K562 (cell line): ENCODE results near the gene MBD5. TPM values are rescaled to one million over a fixed set of nuclear protein-coding genes. Genes with fewer than 3 reads are reported as not detected.
A peak's percentile ranks its signal among the peaks of the same experiment; 100 is the strongest.

Experiments used
- ATAC-seq: fragments of 200-7000 bp; cut with Tn5 transposase; 3 replicates; pipeline ENCODE4 v1.9.1; 2020; ENCODE audit warnings: moderate library complexity
- BruUV-seq: library from RNA; stranded (reverse); fragments of 400-500 nt; replicated peaks from 2 replicates; lab custom pipeline; 2021; lab: Mats Ljungman, UMichigan
- CTCF ChIA-PET: fragments of 300-600 bp; formaldehyde crosslinking; extraction: SDS; loops from one replicate; lab custom pipeline; 2021; ENCODE audit warnings: low intra/inter-chr PET ratio; lab: Yijun Ruan, JAX
- POLR2A ChIA-PET: fragments of 300-600, 350-650 bp; sonication (Branson Sonifier 250); formaldehyde crosslinking; extraction: SDS; loops from one replicate; lab custom pipeline; 2021; ENCODE audit warnings: antibody characterized with exemption, inconsistent platforms; lab: Yijun Ruan, JAX
- DNase-seq, 4 experiments: peaks; one replicate each; pipeline versions ENCODE4 v3.0.0 to v3.0.0-alpha.2; 2011 to 2018; ENCODE audit warnings: low spot score in 3 of 4, mixed read lengths in 3 of 4; ENCODE audit errors: extremely low read depth in 1 of 4
- FAIRE-seq: peaks from 2 replicates; lab custom pipeline; 2011; peaks lifted over from hg19 to GRCh38; lab: Jason Lieb, UNC
- H2AFZ ChIP-seq: 2 replicates; pipeline ENCODE4 v1.6.0; 2011; ENCODE audit warnings: low read depth, low read length, control low read depth, inconsistent platforms
- H3K27ac ChIP-seq: fragments of 200-600 bp; 3 replicates; pipeline ENCODE4 v1.8.0; 2011; ENCODE audit warnings: low read depth, mild to moderate bottlenecking, control low read depth, inconsistent platforms, low read length, moderate library complexity, mixed read lengths; ENCODE audit errors: extremely low read depth
- H3K27me3 ChIP-seq, 2 experiments: fragments of 300-600 bp in 1 of 2; 2 replicates in 1 of 2; 3 replicates in 1 of 2; pipeline versions ENCODE4 v1.6.0 to v1.8.0; 2011; ENCODE audit warnings: inconsistent platforms in 2 of 2, low read length in 2 of 2, mild to moderate bottlenecking in 1 of 2, mixed read lengths in 1 of 2, moderate library complexity in 1 of 2; ENCODE audit not compliant: control insufficient read depth in 2 of 2, insufficient read depth in 2 of 2
- H3K36me3 ChIP-seq: fragments of 300-600 bp; 3 replicates; pipeline ENCODE4 v1.8.0; 2011; ENCODE audit warnings: mild to moderate bottlenecking, low read length, inconsistent platforms; ENCODE audit not compliant: control insufficient read depth, insufficient read depth
- H3K4me1 ChIP-seq, 2 experiments: fragments of 200-600 bp in 1 of 2; replicated peaks in 1 of 2; 2 replicates in 1 of 2; 3 replicates in 1 of 2; pipeline versions ENCODE4 v1.5.1 to v1.8.0; 2011; ENCODE audit warnings: inconsistent platforms in 2 of 2, low read length in 2 of 2, mild to moderate bottlenecking in 1 of 2, mixed read lengths in 1 of 2, moderate library complexity in 1 of 2; ENCODE audit not compliant: control insufficient read depth in 2 of 2, insufficient read depth in 2 of 2
- H3K4me2 ChIP-seq: 2 replicates; pipeline ENCODE4 v1.6.1; 2011; ENCODE audit warnings: low read length, control low read depth, inconsistent platforms, mixed read lengths; ENCODE audit not compliant: insufficient read depth
- H3K4me3 ChIP-seq: fragments of 200-600 bp; sonication (generic), shearing (Covaris generic); 2 replicates; pipeline ENCODE4 v1.5.1; 2016; ENCODE audit warnings: control low read depth, inconsistent platforms
- H3K79me2 ChIP-seq: fragments of 200-600 bp; 3 replicates; pipeline ENCODE4 v1.8.0; 2011; ENCODE audit warnings: low read length, inconsistent platforms; ENCODE audit not compliant: control insufficient read depth, insufficient read depth
- H3K9ac ChIP-seq, 2 experiments: 2 replicates each; pipeline versions ENCODE4 v1.6.0 to v1.6.1; 2011; ENCODE audit warnings: low read depth in 2 of 2, low read length in 2 of 2, control low read depth in 1 of 2, inconsistent platforms in 1 of 2, mild to moderate bottlenecking in 1 of 2, mixed read lengths in 1 of 2; ENCODE audit not compliant: insufficient read depth in 1 of 2
- H3K9me1 ChIP-seq: one replicate; pipeline ENCODE4 v1.6.0; 2011; ENCODE audit warnings: inconsistent platforms, mild to moderate bottlenecking, low read length, moderate library complexity; ENCODE audit not compliant: control insufficient read depth, insufficient read depth
- H3K9me3 ChIP-seq: replicated peaks from 2 replicates; pipeline ENCODE4 v1.5.1; 2011; ENCODE audit warnings: low read depth, low read length, inconsistent platforms; ENCODE audit not compliant: control insufficient read depth, insufficient read depth
- H4K20me1 ChIP-seq: replicated peaks from 2 replicates; pipeline ENCODE4 v1.6.1; 2011; ENCODE audit warnings: low read length, inconsistent platforms, mixed read lengths; ENCODE audit not compliant: control insufficient read depth, insufficient read depth
- ATF7 ChIP-seq: fragments of 450-650 bp; IDR thresholded peaks from 2 replicates; pipeline ENCODE4 v1.7.1; 2014; ENCODE audit warnings: mild to moderate bottlenecking, moderate library complexity
- KLF10 ChIP-seq: fragments of 250-450 bp; sonication (Bioruptor Pico); IDR thresholded peaks from 2 replicates; pipeline ENCODE4 v1.6.1; 2021; ENCODE audit warnings: matching md5 sums
- RCOR1 ChIP-seq, 2 experiments: IDR thresholded peaks; 2 replicates each; pipeline ENCODE4 v1.6.1; 2012; ENCODE audit warnings: low read depth in 2 of 2, low read length in 2 of 2, borderline replicate concordance in 1 of 2, improper control_type of control experiment in 1 of 2
- ZNF124 ChIP-seq: sonication (generic); formaldehyde crosslinking; IDR thresholded peaks from 2 replicates; pipeline ENCODE4 v1.8.1; 2022; ENCODE audit warnings: missing genetic modification reagents
- ZNF699 ChIP-seq: fragments of 250-450 bp; sonication (Bioruptor Pico); IDR thresholded peaks from 2 replicates; pipeline ENCODE4 v1.8.0; 2021; ENCODE audit warnings: mild to moderate bottlenecking, moderate library complexity; ENCODE audit not compliant: insufficient replicate concordance
- ZNF77 ChIP-seq: fragments of 250-450 bp; sonication (Bioruptor Pico); IDR thresholded peaks from 2 replicates; pipeline ENCODE4 v1.5.0; 2020
- ZSCAN32 ChIP-seq: fragments of 450-650 bp; formaldehyde crosslinking; IDR thresholded peaks from 2 replicates; pipeline ENCODE4 v1.4.0; 2020; ENCODE audit warnings: mild to moderate bottlenecking, moderate library complexity
- WGBS: fragments of 100-300 bp; shearing (Covaris generic); methylation state at CpG from one replicate; pipeline ENCODE4 v1.1.6; 2016; ENCODE audit warnings: low coverage, mixed read lengths; ENCODE audit not compliant: insufficient coverage; ENCODE audit errors: missing lambda C conversion rate; 5-methylcytosine and 5-hydroxymethylcytosine counted together
- in situ Hi-C: fragments of 300-500 bp; cut with MboI; formaldehyde crosslinking; loops from 4 replicates; pipeline ENCODE4 v1.15.0; 2018; ENCODE audit warnings: inconsistent platforms, mixed read lengths
- intact Hi-C: fragments of 100-400 bp; cut with micrococcal nuclease; formaldehyde crosslinking; loops from 2 replicates; pipeline ENCODE4 v1.14.2; 2022
- polyA plus RNA-seq, 8 experiments: library from polyadenylated mRNA; depleted of rRNA in 4 of 8; stranded (reverse) in 5 of 8; unstranded in 3 of 8; fragments of >200 nt; fragmentation: Nextera tagmentation in 2 of 8; fragmentation: Illumina TruSeq in 1 of 8; extraction: Ambion mirVana in 2 of 8; extraction: Trizol in 1 of 8; gene quantifications; 2 replicates each; pipeline versions ENCODE4 v1.2.1 to v1.2.3, GENCODE V29; 2011 to 2014; ENCODE audit warnings: inconsistent platforms in 1 of 8, missing spikeins in 1 of 8
- total RNA-seq, 7 experiments: library from RNA; depleted of rRNA in 6 of 7; stranded (reverse); fragments of >200 nt in 6 of 7; fragmentation: Illumina TruSeq in 2 of 7; extraction: Trizol in 2 of 7; gene quantifications; 2 replicates each; pipeline versions ENCODE4 v1.2.1 to v1.2.3, GENCODE V29; 2011 to 2021; ENCODE audit warnings: low replicate concordance in 1 of 7
- TF ChIP-seq, protein P1 (sequence below): fragments of 450-650 bp; IDR thresholded peaks from 2 replicates; pipeline ENCODE4 v1.6.1; 2018; ENCODE audit not compliant: partially characterized antibody

MBD5 gene
- total and polyA plus RNA-seq, 9 of the 15 experiments (the other 6 are each of a cell fraction or from before 2014, with no cell fraction given): 3.4 to 14.5 (median 9.0) TPM

DNA sequence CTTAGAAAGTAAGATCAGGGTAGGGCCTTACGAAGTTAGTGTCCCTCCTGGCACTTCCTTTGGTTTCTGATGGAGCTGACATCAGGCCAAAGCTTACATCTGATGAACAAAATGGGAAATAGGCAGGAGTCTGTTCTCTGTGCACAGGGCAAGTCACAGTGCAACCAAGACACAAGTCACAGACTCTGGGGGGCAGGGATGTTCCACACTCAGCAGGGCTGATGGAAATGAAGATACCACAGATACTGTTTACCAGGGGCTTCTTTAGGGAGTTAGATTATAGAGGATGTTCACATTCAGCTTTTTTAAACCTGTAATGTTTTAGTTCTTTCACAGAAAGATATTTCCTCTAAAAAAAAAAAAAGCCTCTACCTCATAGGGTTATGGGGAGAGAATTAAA, 517.5 kb downstream of the MBD5 start (continued):
- TF ChIP-seq ZSCAN32 (CRISPR knock-in tag): no peak
- TF ChIP-seq, all 486 proteins: peak for 3

DNA sequence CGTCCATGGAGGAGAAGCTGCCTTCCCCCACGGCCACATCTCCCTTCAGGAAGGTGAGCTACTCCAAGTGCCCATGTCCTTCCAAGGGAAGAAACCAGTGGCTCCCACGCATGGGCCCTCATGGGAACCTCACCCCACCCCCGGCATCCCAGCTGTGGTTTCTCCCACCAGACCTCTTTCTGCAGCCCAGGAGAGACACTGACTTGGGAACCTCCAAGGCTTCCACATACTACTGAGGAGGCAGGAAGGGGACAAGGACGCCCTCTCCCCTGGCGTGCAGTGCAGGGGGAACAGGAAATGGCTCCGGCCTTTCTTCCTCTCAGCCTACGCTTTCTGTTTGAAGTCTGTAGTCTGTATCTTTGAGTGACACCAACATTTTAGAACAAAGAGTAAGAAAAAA, 519.1 kb downstream of the MBD5 start:
- Histone ChIP-seq H3K9me1 (no peaks in the 10 kb centered on the region), H3K4me2 (no peak overlapping the region), H3K27me3 (peaks cover 0 to 12% of the 10 kb centered on the region in 2 experiments; a peak in 3 of 5 replicates), H2AFZ (no peak overlapping the region), H3K4me1 (peaks cover 5 to 18% of the 10 kb centered on the region in 2 experiments; a peak in 4 of 5 replicates), H3K9ac (no peak overlapping the region), H3K9me3 (no peaks in the 10 kb centered on the region), H3K4me3 (no peak overlapping the region), H3K36me3 (no peaks in the 10 kb centered on the region)
- BruUV-seq: no TSS peak
- ChIA-PET POLR2A (no interaction called here), CTCF (no interaction called here)
- 45% methylated on average over 6 of the region's 8 CpGs for WGBS
- DNase-seq (no peak), FAIRE-seq (no peak)
- intact Hi-C loops (no loop called here), in situ Hi-C loops (no loop called here)
- TF ChIP-seq, protein P1, sequence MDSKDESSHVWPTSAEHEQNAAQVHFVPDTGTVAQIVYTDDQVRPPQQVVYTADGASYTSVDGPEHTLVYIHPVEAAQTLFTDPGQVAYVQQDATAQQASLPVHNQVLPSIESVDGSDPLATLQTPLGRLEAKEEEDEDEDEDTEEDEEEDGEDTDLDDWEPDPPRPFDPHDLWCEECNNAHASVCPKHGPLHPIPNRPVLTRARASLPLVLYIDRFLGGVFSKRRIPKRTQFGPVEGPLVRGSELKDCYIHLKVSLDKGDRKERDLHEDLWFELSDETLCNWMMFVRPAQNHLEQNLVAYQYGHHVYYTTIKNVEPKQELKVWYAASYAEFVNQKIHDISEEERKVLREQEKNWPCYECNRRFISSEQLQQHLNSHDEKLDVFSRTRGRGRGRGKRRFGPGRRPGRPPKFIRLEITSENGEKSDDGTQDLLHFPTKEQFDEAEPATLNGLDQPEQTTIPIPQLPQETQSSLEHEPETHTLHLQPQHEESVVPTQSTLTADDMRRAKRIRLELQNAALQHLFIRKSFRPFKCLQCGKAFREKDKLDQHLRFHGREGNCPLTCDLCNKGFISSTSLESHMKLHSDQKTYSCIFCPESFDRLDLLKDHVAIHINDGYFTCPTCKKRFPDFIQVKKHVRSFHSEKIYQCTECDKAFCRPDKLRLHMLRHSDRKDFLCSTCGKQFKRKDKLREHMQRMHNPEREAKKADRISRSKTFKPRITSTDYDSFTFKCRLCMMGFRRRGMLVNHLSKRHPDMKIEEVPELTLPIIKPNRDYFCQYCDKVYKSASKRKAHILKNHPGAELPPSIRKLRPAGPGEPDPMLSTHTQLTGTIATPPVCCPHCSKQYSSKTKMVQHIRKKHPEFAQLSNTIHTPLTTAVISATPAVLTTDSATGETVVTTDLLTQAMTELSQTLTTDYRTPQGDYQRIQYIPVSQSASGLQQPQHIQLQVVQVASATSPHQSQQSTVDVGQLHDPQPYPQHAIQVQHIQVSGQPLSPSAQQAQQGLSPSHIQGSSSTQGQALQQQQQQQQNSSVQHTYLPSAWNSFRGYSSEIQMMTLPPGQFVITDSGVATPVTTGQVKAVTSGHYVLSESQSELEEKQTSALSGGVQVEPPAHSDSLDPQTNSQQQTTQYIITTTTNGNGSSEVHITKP: peak; percentile 23
- TF ChIP-seq ZNF699 (CRISPR knock-in tag): no peak
- TF ChIP-seq ZNF124 (CRISPR knock-in tag): no peak
- TF ChIP-seq KLF10 (CRISPR knock-in tag): no peak
- TF ChIP-seq ATF7: no peak
- no peak for TF ChIP-seq RCOR1 (IDR thresholded peaks at IDR 0.05; ENCODE audit: borderline replicate concordance in 1 of 2, low read depth in 2 of 2, low read length in 2 of 2)
- TF ChIP-seq ZNF77 (CRISPR knock-in tag): no peak
- TF ChIP-seq, all 486 proteins: peak for 1
- peaks cover 3% of the 10 kb centered on the region; the same call in 1 of the 2 replicates for H4K20me1 ChIP-seq
- no peaks in the 10 kb centered on the region for H3K79me2 ChIP-seq
- no peak overlapping the region for H3K27ac ChIP-seq
- ATAC-seq: no peak
